ENCODE measurements around the gene GXYLT1.

- TF ChIP-seq SUPT5H (IDR thresholded peaks at IDR 0.05) (no peak), CHD1 (IDR thresholded peaks at IDR 0.05; ENCODE audit: low read length) (no peak)
Observed at GRCh38 chr12:42076976-42077375, 67.7 kb downstream of the GXYLT1 start.
